ENCODE results near the gene DOP1A.

DNA sequence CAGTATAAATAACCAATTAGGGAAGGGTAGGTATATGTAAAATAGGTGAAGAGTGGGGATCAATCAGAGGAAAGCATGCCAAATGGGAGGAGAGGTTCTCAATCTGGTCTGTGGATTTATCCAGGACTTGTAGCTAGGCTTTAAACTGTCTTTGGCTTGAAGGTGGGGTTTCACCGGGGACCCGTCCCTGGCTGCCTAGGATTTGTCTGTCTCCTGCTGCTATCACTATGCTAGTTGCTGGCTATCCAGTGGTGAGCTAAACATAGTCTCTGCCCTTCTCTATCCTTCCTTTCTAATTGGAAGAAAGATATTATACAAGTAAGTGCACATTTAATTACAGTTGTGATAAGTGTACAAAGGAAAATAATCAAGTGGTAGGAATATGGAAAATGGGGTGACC is 58.8 kb downstream of the DOP1A start:
- TF ChIP-seq, protein P1, sequence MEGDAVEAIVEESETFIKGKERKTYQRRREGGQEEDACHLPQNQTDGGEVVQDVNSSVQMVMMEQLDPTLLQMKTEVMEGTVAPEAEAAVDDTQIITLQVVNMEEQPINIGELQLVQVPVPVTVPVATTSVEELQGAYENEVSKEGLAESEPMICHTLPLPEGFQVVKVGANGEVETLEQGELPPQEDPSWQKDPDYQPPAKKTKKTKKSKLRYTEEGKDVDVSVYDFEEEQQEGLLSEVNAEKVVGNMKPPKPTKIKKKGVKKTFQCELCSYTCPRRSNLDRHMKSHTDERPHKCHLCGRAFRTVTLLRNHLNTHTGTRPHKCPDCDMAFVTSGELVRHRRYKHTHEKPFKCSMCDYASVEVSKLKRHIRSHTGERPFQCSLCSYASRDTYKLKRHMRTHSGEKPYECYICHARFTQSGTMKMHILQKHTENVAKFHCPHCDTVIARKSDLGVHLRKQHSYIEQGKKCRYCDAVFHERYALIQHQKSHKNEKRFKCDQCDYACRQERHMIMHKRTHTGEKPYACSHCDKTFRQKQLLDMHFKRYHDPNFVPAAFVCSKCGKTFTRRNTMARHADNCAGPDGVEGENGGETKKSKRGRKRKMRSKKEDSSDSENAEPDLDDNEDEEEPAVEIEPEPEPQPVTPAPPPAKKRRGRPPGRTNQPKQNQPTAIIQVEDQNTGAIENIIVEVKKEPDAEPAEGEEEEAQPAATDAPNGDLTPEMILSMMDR (IDR thresholded peaks at IDR 0.05): no peak
- TF ChIP-seq POLR2A (IDR thresholded peaks at IDR 0.05): no peak

Data from testis (tissue), 2 donors.